Measurements from ENCODE around the gene SMIM41.

DNA sequence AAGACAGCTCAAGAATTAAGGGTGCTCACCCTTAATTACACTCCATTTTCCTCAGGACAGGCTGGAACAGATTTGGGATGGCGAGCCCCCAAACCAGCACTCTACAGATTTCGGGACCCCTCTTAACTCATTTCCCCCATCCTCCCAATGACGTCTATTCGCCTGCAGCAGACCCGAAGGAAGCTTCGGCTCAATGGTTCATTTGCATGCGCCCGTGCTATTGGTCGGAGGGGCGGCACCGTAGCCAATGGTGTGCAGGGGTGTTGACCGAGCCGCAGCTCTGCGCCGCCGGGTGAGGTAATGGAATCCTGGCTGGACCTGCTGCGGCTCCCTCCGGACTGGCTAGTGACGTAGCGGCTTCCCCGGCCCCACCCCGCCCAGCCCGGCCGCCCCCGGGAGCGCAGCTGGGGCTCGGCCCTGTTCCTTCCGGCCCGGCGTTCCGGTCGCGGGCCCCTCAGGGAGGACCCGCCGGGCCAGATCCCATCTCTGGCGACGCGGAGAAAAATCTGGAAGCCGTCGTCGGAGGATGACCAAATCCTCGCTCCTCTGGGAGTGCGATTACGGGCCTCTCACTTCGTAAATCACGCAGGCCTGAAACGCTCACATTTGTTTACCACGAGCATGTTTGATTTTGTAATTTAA, 46.6 kb upstream of the SMIM41 start:
- TF ChIP-seq, protein P1, sequence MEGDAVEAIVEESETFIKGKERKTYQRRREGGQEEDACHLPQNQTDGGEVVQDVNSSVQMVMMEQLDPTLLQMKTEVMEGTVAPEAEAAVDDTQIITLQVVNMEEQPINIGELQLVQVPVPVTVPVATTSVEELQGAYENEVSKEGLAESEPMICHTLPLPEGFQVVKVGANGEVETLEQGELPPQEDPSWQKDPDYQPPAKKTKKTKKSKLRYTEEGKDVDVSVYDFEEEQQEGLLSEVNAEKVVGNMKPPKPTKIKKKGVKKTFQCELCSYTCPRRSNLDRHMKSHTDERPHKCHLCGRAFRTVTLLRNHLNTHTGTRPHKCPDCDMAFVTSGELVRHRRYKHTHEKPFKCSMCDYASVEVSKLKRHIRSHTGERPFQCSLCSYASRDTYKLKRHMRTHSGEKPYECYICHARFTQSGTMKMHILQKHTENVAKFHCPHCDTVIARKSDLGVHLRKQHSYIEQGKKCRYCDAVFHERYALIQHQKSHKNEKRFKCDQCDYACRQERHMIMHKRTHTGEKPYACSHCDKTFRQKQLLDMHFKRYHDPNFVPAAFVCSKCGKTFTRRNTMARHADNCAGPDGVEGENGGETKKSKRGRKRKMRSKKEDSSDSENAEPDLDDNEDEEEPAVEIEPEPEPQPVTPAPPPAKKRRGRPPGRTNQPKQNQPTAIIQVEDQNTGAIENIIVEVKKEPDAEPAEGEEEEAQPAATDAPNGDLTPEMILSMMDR (IDR thresholded peaks at IDR 0.05) = no peak
- TF ChIP-seq SIN3A (IDR thresholded peaks at IDR 0.05; ENCODE audit: borderline replicate concordance, insufficient read depth, low read depth, low read length) = no peak

All from Panc1 (cell line).